Body of pancreas (tissue), 4 donors: Measurements from ENCODE around the gene CAMSAP1. TPM values are rescaled to one million over a fixed set of nuclear protein-coding genes. Genes with fewer than 3 reads are reported as not detected.

Experiments used
- ATAC-seq: fragments of 150-250 bp; one replicate; pipeline ENCODE4 v1.9.1; 2016
- DNase-seq, 4 donors: peaks; one replicate each; pipeline ENCODE4 v3.0.0-alpha.2; 2019
- H3K27ac ChIP-seq, 4 donors: fragments of 200-600 bp; sonication (generic); 1 replicate in 3 of 4; 2 replicates in 1 of 4; pipeline versions ENCODE4 v1.5.1 to v1.6.1; 2016 to 2019; ENCODE audit warnings: mild to moderate bottlenecking in 1 of 4, mixed read lengths in 1 of 4, moderate library complexity in 1 of 4
- H3K27me3 ChIP-seq, 2 donors: fragments of 200-600 bp; sonication (generic); one replicate each; pipeline ENCODE4 v1.6.0; 2016; ENCODE audit warnings: mild to moderate bottlenecking in 1 of 2
- H3K36me3 ChIP-seq, 2 donors: fragments of 200-600 bp; sonication (generic); replicated peaks in 1 of 2; 2 replicates each; pipeline ENCODE4 v1.5.1; 2016; ENCODE audit warnings: low read depth in 2 of 2; ENCODE audit not compliant: insufficient read depth in 1 of 2
- H3K4me1 ChIP-seq: fragments of 200-600 bp; sonication (generic); one replicate; pipeline ENCODE4 v1.6.0; 2016
- H3K4me3 ChIP-seq, 2 donors: fragments of 200-600 bp; sonication (generic); 1 replicate in 1 of 2; 2 replicates in 1 of 2; pipeline ENCODE4 v1.5.1; 2016 to 2019
- H3K9me3 ChIP-seq, 3 donors: fragments of 200-600 bp; sonication (generic); 1 replicate in 2 of 3; 2 replicates in 1 of 3; pipeline ENCODE4 v1.5.1; 2016
- CTCF ChIP-seq, 7 experiments: fragments of 450-650 bp in 4 of 7; fragments of 200-600 bp in 3 of 7; sonication (generic) in 3 of 7; IDR thresholded peaks; one replicate each; pipeline ENCODE4 v1.5.1; 2016 to 2019; ENCODE audit warnings: antibody characterized with exemption in 7 of 7
- POLR2A ChIP-seq, 3 donors: fragments of 450-650 bp; IDR thresholded peaks; one replicate each; pipeline ENCODE4 v1.6.1; 2016; ENCODE audit warnings: antibody characterized with exemption in 3 of 3, mild to moderate bottlenecking in 2 of 3
- WGBS, 2 donors: methylation state at CpG; one replicate each; pipeline ENCODE4 v1.1.5; 2017; 5-methylcytosine and 5-hydroxymethylcytosine counted together
- intact Hi-C: fragments of 100-400 bp; cut with DNase I; formaldehyde crosslinking; loops from one replicate; pipeline ENCODE4 v1.15.1; 2023
- total RNA-seq, 2 donors: library from RNA; depleted of rRNA; stranded (reverse); fragments of >200 nt; gene quantifications; one replicate each; pipeline ENCODE4 v1.1.0, GENCODE V29; 2016

CAMSAP1 gene
- total RNA-seq, 2 donors from 2014 or later, result 14.8 to 30.3 TPM

GRCh38 chr9:135782946-135783345 lies 124.4 kb downstream of the CAMSAP1 start:
- no peaks in the 10 kb centered on the region for H3K9me3 ChIP-seq
- no peaks in the 10 kb centered on the region for H3K36me3 ChIP-seq
- no peak overlapping the region for H3K4me3 ChIP-seq
- no peak for ATAC-seq
- TF ChIP-seq POLR2A (IDR thresholded peaks at IDR 0.05), result no peak
- no peak for TF ChIP-seq CTCF (IDR thresholded peaks at IDR 0.05)
- no peak overlapping the region for H3K27ac ChIP-seq
- no peaks in the 10 kb centered on the region for H3K27me3 ChIP-seq
- H3K4me1 ChIP-seq, result no peaks in the 10 kb centered on the region
- no peak for DNase-seq
- WGBS, 2 donors, result 61 to 74% methylated on average over 17 to 23 of the region's 24 CpGs
- intact Hi-C loops, result no loop called here

GRCh38 chr9:135780626-135781025 lies 126.7 kb downstream of the CAMSAP1 start:
- DNase-seq, result no peak
- H3K27me3 ChIP-seq, result no peaks in the 10 kb centered on the region
- ATAC-seq, result no peak

GRCh38 chr9:135780086-135780485 lies 127.3 kb downstream of the CAMSAP1 start:
- H3K9me3 ChIP-seq, result no peaks in the 10 kb centered on the region
- TF ChIP-seq CTCF (IDR thresholded peaks at IDR 0.05), result no peak
- no peak for TF ChIP-seq POLR2A (IDR thresholded peaks at IDR 0.05)
- H3K27me3 ChIP-seq, result no peaks in the 10 kb centered on the region
- H3K36me3 ChIP-seq, result no peaks in the 10 kb centered on the region
- WGBS, 2 donors, result 61% methylated on average over 16 of the region's 16 CpGs; no CpG with 5 or more reads in 1 of the 2 donors
- no peak for DNase-seq
- no peaks in the 10 kb centered on the region for H3K4me1 ChIP-seq
- no peak overlapping the region for H3K4me3 ChIP-seq
- no peak overlapping the region for H3K27ac ChIP-seq
- intact Hi-C loops, result no loop called here
- ATAC-seq, result no peak

More at GRCh38 chr9:135780626-135781025, 126.7 kb downstream of the CAMSAP1 start:
- intact Hi-C loops, result no loop called here
- WGBS, 2 donors, result 65 to 71% methylated on average over 4 to 19 of the region's 21 CpGs
- TF ChIP-seq CTCF (IDR thresholded peaks at IDR 0.05), result no peak
- no peak for TF ChIP-seq POLR2A (IDR thresholded peaks at IDR 0.05)
- H3K9me3 ChIP-seq, result no peaks in the 10 kb centered on the region
- H3K27ac ChIP-seq, result no peak overlapping the region
- no peak overlapping the region for H3K4me3 ChIP-seq
- H3K4me1 ChIP-seq, result no peaks in the 10 kb centered on the region
- no peaks in the 10 kb centered on the region for H3K36me3 ChIP-seq

- Histone ChIP-seq H3K9me3 (no peaks in the 10 kb centered on the region), H3K4me3 (no peak overlapping the region), H3K27me3 (no peaks in the 10 kb centered on the region), H3K36me3 (no peaks in the 10 kb centered on the region), H3K27ac (no peak overlapping the region), H3K4me1 (no peaks in the 10 kb centered on the region)
- intact Hi-C loops, result no loop called here
- TF ChIP-seq POLR2A (IDR thresholded peaks at IDR 0.05) (no peak), CTCF (IDR thresholded peaks at IDR 0.05) (no peak)
- ATAC-seq, result no peak
- WGBS, 2 donors, result 54 to 66% methylated on average over 8 to 14 of the region's 14 CpGs
- no peak for DNase-seq
Measured at GRCh38 chr9:135779571-135779970, 127.8 kb downstream of the CAMSAP1 start.

- ATAC-seq, result no peak
- Histone ChIP-seq H3K4me3 (no peak overlapping the region), H3K4me1 (no peaks in the 10 kb centered on the region), H3K27ac (no peak overlapping the region), H3K9me3 (no peaks in the 10 kb centered on the region), H3K36me3 (no peaks in the 10 kb centered on the region), H3K27me3 (no peaks in the 10 kb centered on the region)
- intact Hi-C loops, result no loop called here
- no peak for TF ChIP-seq CTCF (IDR thresholded peaks at IDR 0.05)
- no peak for TF ChIP-seq POLR2A (IDR thresholded peaks at IDR 0.05)
- DNase-seq, result no peak
- 83 to 84% methylated on average over 5 to 14 of the region's 19 CpGs for WGBS, 2 donors
Measured at GRCh38 chr9:135778421-135778820, 128.9 kb downstream of the CAMSAP1 start.
